Osteoblast (primary cell): ENCODE measurements around the gene PLA2G4B. TPM values are rescaled to one million over a fixed set of nuclear protein-coding genes. Genes with fewer than 3 reads are reported as not detected.
"Not testable (repeated sequence)": the region's sequence is repeated elsewhere in the genome, so short reads cannot be mapped to it uniquely, and the experiment has no call there.

Source experiments
- DNase-seq: peaks from one replicate; pipeline ENCODE4 v3.0.0; 2011; ENCODE audit warnings: low spot score, mixed read lengths; ENCODE audit not compliant: insufficient read length; ENCODE audit errors: missing footprints
- H2AFZ ChIP-seq: 2 replicates; pipeline ENCODE4 v1.6.0; 2011; ENCODE audit warnings: mild to moderate bottlenecking, low read length
- H3K27ac ChIP-seq: 2 replicates; pipeline ENCODE4 v1.5.1; 2011; ENCODE audit warnings: mild to moderate bottlenecking, low read depth, low read length, moderate library complexity
- H3K27me3 ChIP-seq: 2 replicates; pipeline ENCODE4 v1.6.0; 2012; ENCODE audit warnings: mild to moderate bottlenecking, control low read depth, inconsistent platforms, low read length, moderate library complexity; ENCODE audit not compliant: insufficient read depth
- H3K36me3 ChIP-seq: 2 replicates; pipeline ENCODE4 v1.5.1; 2011; ENCODE audit warnings: mild to moderate bottlenecking, low read length, control low read depth, moderate library complexity; ENCODE audit not compliant: insufficient read depth
- H3K4me1 ChIP-seq: 2 replicates; pipeline ENCODE4 v1.5.1; 2011; ENCODE audit warnings: mild to moderate bottlenecking, low read length, control low read depth, moderate library complexity; ENCODE audit not compliant: insufficient read depth
- H3K4me2 ChIP-seq: 2 replicates; pipeline ENCODE4 v1.6.0; 2011; ENCODE audit warnings: mild to moderate bottlenecking, low read length; ENCODE audit not compliant: insufficient read depth
- H3K4me3 ChIP-seq: fragments of 200-600 bp; sonication (generic); 3 replicates; pipeline ENCODE4 v1.5.1; 2012; ENCODE audit warnings: mild to moderate bottlenecking, low read length, inconsistent platforms; ENCODE audit not compliant: insufficient read depth
- H3K79me2 ChIP-seq: 2 replicates; pipeline ENCODE4 v1.6.0; 2012; ENCODE audit warnings: mild to moderate bottlenecking, low read length, control low read depth, inconsistent platforms; ENCODE audit not compliant: insufficient read depth
- H3K9me3 ChIP-seq: 2 replicates; pipeline ENCODE4 v1.5.1; 2011; ENCODE audit warnings: low read depth, low read length, control low read depth
- H4K20me1 ChIP-seq: 2 replicates; pipeline ENCODE4 v1.6.0; 2012; ENCODE audit warnings: mild to moderate bottlenecking, low read length, control low read depth; ENCODE audit not compliant: insufficient read depth
- CTCF ChIP-seq: IDR thresholded peaks from 2 replicates; pipeline ENCODE4 v1.5.1; 2011; ENCODE audit warnings: mild to moderate bottlenecking, low read depth, low read length, moderate library complexity; ENCODE audit errors: extremely low read depth
- total RNA-seq: library from RNA; depleted of rRNA; stranded (reverse); fragments of >200 nt; gene quantifications from 2 replicates; pipeline ENCODE4 v1.2.3, GENCODE V29; 2012

The PLA2G4B gene
- total RNA-seq, 1 donor, result 0.72 TPM

- Histone ChIP-seq H3K36me3 (peaks cover 2% of the 10 kb centered on the region), H3K4me1 (peaks cover 15% of the 10 kb centered on the region), H3K4me2 (no peak overlapping the region), H4K20me1 (no peaks in the 10 kb centered on the region), H3K79me2 (no peaks in the 10 kb centered on the region), H3K4me3 (no peak overlapping the region), H3K27me3 (no peaks in the 10 kb centered on the region), H3K9me3 (no peaks in the 10 kb centered on the region), H3K27ac (no peak overlapping the region), H2AFZ (no peak overlapping the region)
- DNase-seq, result peak; percentile 62
- TF ChIP-seq CTCF, result no peak
These were observed 8.5 kb upstream of the PLA2G4B start for GRCh38 chr15:41829959-41830646.

- not testable (repeated sequence) for H3K4me3 ChIP-seq, H4K20me1 ChIP-seq, DNase-seq, H3K4me2 ChIP-seq, H3K79me2 ChIP-seq, H3K27ac ChIP-seq, H3K36me3 ChIP-seq, H3K27me3 ChIP-seq, H2AFZ ChIP-seq, H3K9me3 ChIP-seq
- peaks cover 15% of the 10 kb centered on the region for H3K4me1 ChIP-seq
These were observed 7.4 kb upstream of the PLA2G4B start for GRCh38 chr15:41831291-41831690.

GRCh38 chr15:41832208-41832607 is 6.4 kb upstream of the PLA2G4B start:
- H3K4me1 ChIP-seq, result peaks cover 15% of the 10 kb centered on the region
- no peaks in the 10 kb centered on the region for H4K20me1 ChIP-seq
- H3K27me3 ChIP-seq, result no peaks in the 10 kb centered on the region
- no peaks in the 10 kb centered on the region for H3K9me3 ChIP-seq
- H3K4me3 ChIP-seq, result no peak overlapping the region
- no peak overlapping the region for H3K4me2 ChIP-seq
- H3K79me2 ChIP-seq, result no peaks in the 10 kb centered on the region
- no peak for TF ChIP-seq CTCF
- no peaks in the 10 kb centered on the region for H3K36me3 ChIP-seq
- H2AFZ ChIP-seq, result no peak overlapping the region
- H3K27ac ChIP-seq, result no peak overlapping the region
- DNase-seq, result no peak

- Histone ChIP-seq H3K36me3 (no peaks in the 10 kb centered on the region), H3K4me1 (peaks cover 10% of the 10 kb centered on the region), H2AFZ (no peak overlapping the region), H3K79me2 (no peaks in the 10 kb centered on the region), H3K4me2 (no peak overlapping the region), H3K4me3 (no peak overlapping the region), H3K27me3 (no peaks in the 10 kb centered on the region), H3K9me3 (no peaks in the 10 kb centered on the region), H3K27ac (no peak overlapping the region), H4K20me1 (no peaks in the 10 kb centered on the region)
- peak; percentile 94 for DNase-seq
- TF ChIP-seq CTCF, result no peak
These were observed 5.8 kb upstream of the PLA2G4B start for GRCh38 chr15:41832875-41833274.
